Heart left ventricle (tissue), 16 donors: ENCODE measurements around the gene RACK1. TPM values are rescaled to one million over a fixed set of nuclear protein-coding genes. Genes with fewer than 3 reads are reported as not detected.

ENCODE experiments used
- ATAC-seq, 4 donors: fragments of 200-7000 bp; cut with Tn5 transposase; one replicate each; pipeline ENCODE4 v1.9.1; 2020 to 2022; ENCODE audit warnings: moderate library complexity in 4 of 4, mild to moderate bottlenecking in 3 of 4, moderate number of reproducible peaks in 1 of 4
- DNase-seq, 5 donors: peaks; one replicate each; pipeline ENCODE4 v3.0.0-alpha.2; 2020
- H3K27ac ChIP-seq, 12 donors: fragments of 200-600 bp; sonication (generic) in 4 of 12; one replicate each; pipeline versions ENCODE4 v1.5.0 to v1.8.0; 2016 to 2022; ENCODE audit warnings: mild to moderate bottlenecking in 2 of 12
- H3K27me3 ChIP-seq, 9 donors: fragments of 200-600 bp; sonication (generic) in 2 of 9; one replicate each; pipeline versions ENCODE4 v1.5.1 to v1.8.0; 2016 to 2022; ENCODE audit warnings: mild to moderate bottlenecking in 3 of 9
- H3K36me3 ChIP-seq, 9 donors: fragments of 200-600 bp; sonication (generic) in 2 of 9; one replicate each; pipeline versions ENCODE4 v1.5.0 to v1.8.0; 2018 to 2022; ENCODE audit warnings: mild to moderate bottlenecking in 2 of 9
- H3K4me1 ChIP-seq, 12 donors: fragments of 200-600 bp; sonication (generic) in 4 of 12; one replicate each; pipeline versions ENCODE4 v1.5.0 to v1.8.0; 2016 to 2022; ENCODE audit warnings: mild to moderate bottlenecking in 3 of 12
- H3K4me3 ChIP-seq, 12 donors: fragments of 200-600 bp; sonication (generic) in 4 of 12; one replicate each; pipeline versions ENCODE4 v1.5.0 to v1.8.0; 2017 to 2022; ENCODE audit warnings: mild to moderate bottlenecking in 9 of 12, moderate library complexity in 4 of 12
- H3K9me3 ChIP-seq, 12 donors: fragments of 200-600 bp; sonication (generic) in 4 of 12; one replicate each; pipeline versions ENCODE4 v1.5.0 to v1.8.0; 2016 to 2022; ENCODE audit warnings: mild to moderate bottlenecking in 1 of 12
- POLR2A ChIP-seq, 2 donors: fragments of 450-650 bp; IDR thresholded peaks; one replicate each; pipeline ENCODE4 v1.6.1; 2017; ENCODE audit warnings: antibody characterized with exemption in 2 of 2, mild to moderate bottlenecking in 2 of 2, moderate library complexity in 2 of 2
- WGBS, 4 donors: extraction: QIAGEN DNeasy Blood & Tissue Kit in 2 of 4; methylation state at CpG; one replicate each; pipeline versions ENCODE4 v1.1.5 to v1.1.7; 2013 to 2018; 5-methylcytosine and 5-hydroxymethylcytosine counted together
- intact Hi-C, 10 donors: fragments of 100-400 bp; cut with DNase I; formaldehyde crosslinking; loops; one replicate each; pipeline versions ENCODE4 v1.11.1 to v1.14.2; 2022
- polyA plus RNA-seq, 2 donors: library from polyadenylated mRNA; stranded (reverse); fragments of 200-250 nt; gene quantifications; one replicate each; pipeline ENCODE4 v1.2.3, GENCODE V29; 2013
- total RNA-seq, 9 donors: library from RNA; depleted of rRNA in 2 of 9; stranded (reverse); fragments of >200 nt in 2 of 9; fragmentation: NEBNext Ultra II Directional in 3 of 9; extraction: Animal tissue kit (Norgen Biotek cat#: 25700) in 3 of 9; gene quantifications; one replicate each; pipeline versions ENCODE4 v1.1.0 to v1.2.4, GENCODE V29; 2016 to 2023
- TF ChIP-seq, protein P1 (sequence below), 12 donors: fragments of 200-600 bp; sonication (generic) in 4 of 12; IDR thresholded peaks; one replicate each; pipeline versions ENCODE4 v1.5.0 to v1.8.0; 2018 to 2022; ENCODE audit warnings: antibody characterized with exemption in 12 of 12, mild to moderate bottlenecking in 5 of 12
- donor health status: ischemic (EF 13 %, LVEDD 7.1; RV severe dilation, severe dysfunction).
- donor health status: healthy with polysubstance abuse.
- donor health status: DM: no; HTN: yes; CAD: no.
- donor health status: DM: no; HTN: no; CAD: no.
- donor health status: ischemic (EF 25% LVEDD 6.9; RV normal size, moderate dysfunction).
- donor health status: ischemic (EF 25% LVEDD 5.7; RV mildly dilated, moderate dysfunction).
- donor health status: healthy.
- donor health status: DM: yes; HTN: yes; CAD: no.
- donor health status: ischemic (EF 35%, LVEDD 5.7; RV mildly dilated, moderate dysfunction).
- donor health status: nonischemic (EF 11% LVEDD 7.7; RV severe dilation, severe dysfunction).
- donor health status: DM: yes; HTN: yes; CAD: no.
- donor health status: PGD.
- donor health status: ischemic (EF 29% LVEDD 5.4; RV normal size, mild dysfunction).
- donor health status: nonischemic (EF 23%, LVEDD 6.1; RV moderate dilation, normal function).

The RACK1 gene
- total and polyA plus RNA-seq, 11 donors: 560 to 2,287 (median 862) TPM

DNA sequence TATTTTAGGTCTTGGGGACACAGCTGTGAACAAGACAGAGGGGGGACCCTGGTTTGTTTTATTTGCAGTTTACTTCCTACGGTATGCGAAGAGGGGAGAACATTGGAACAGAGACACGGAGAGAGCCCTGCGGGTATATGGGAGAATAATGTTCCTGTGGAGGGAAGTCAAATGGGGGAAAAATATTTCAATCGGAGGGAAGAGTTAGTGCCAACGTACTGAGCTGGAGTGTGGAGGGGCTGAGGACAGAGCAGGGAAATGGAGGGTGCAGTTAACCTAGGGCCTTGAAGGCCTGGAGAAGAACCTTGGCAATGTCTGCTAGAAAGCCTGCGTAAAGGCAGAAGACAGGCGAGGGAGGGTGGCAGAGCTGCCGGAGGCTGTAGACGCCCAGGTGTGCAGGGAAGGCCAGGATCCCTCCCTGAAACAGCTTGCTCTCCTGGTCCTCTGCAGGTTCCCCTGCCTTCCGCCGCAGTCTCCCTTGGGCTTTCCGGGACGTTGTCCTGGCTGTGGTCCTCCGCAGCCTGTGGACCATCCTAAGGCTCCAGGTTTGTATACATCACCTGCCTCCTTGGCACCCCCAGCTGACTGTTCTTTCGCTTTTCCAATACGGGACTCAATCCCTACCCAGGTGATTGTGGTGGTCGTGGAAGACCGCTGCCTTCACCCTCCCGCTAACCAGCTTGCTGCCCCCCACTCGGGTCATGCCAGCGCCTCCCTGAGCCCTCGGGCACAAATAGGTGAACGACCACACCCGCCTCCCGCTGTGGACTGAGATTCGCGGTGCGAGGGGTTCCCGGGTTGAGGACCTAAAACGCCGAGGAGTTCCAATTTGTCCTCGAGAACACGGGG lies 1.9 kb upstream of the RACK1 start:
- no peak for TF ChIP-seq POLR2A (IDR thresholded peaks at IDR 0.05)
- TF ChIP-seq, protein P1, sequence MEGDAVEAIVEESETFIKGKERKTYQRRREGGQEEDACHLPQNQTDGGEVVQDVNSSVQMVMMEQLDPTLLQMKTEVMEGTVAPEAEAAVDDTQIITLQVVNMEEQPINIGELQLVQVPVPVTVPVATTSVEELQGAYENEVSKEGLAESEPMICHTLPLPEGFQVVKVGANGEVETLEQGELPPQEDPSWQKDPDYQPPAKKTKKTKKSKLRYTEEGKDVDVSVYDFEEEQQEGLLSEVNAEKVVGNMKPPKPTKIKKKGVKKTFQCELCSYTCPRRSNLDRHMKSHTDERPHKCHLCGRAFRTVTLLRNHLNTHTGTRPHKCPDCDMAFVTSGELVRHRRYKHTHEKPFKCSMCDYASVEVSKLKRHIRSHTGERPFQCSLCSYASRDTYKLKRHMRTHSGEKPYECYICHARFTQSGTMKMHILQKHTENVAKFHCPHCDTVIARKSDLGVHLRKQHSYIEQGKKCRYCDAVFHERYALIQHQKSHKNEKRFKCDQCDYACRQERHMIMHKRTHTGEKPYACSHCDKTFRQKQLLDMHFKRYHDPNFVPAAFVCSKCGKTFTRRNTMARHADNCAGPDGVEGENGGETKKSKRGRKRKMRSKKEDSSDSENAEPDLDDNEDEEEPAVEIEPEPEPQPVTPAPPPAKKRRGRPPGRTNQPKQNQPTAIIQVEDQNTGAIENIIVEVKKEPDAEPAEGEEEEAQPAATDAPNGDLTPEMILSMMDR (IDR thresholded peaks at IDR 0.05): no peak
- H3K36me3 ChIP-seq: peaks cover 0 to 25% (median 15%) of the 10 kb centered on the region in 9 donors
- ATAC-seq (no peak), DNase-seq (no peak)
- no peaks in the 10 kb centered on the region for H3K27me3 ChIP-seq
- intact Hi-C loops: loop anchor here in 5 of 10 donors (2.0 to 10.0 kb wide), 3 partner anchors 15 to 441 kb away; partner anchors contain the start of genes TRIM52 (in 4 of the 5) and MGAT1 (in 1 of the 5)
- no peaks in the 10 kb centered on the region for H3K9me3 ChIP-seq
- H3K4me3 ChIP-seq: peak overlapping the region; percentile 54 to 89 (median 80)
- H3K27ac ChIP-seq: peak overlapping the region; percentile 92 to 99 (median 96)
- peaks cover 3 to 81% (median 60%) of the 10 kb centered on the region in 12 donors for H3K4me1 ChIP-seq
- 23 to 27% (median 23%) methylated on average over 33 to 34 of the region's 34 CpGs for WGBS, 4 donors

DNA sequence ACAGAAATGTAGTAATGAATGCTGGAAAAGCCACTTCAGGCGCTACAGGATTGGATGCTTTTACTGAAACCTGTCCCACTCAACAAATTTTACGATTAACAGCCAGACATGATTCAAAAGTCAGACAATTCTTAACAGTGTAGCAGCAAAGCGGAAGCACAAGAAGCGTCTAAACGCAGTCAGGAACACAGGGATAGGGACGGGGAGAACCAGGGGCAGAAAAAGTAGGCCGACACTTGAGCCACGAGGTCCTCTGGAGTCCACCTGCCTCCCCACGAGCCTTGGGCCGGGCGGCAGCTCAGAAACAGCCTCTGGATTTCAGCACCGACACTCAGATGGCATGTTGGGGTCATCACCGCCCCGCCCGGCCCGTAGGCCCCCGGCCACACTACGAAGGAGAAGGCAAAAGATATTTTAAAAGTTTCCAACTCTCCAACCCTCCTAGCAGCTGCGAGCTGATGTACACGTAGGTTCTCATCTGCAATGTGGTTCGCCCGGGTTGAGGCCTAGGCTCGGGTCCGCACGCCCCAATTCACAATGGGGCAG lies 615 bp downstream of the RACK1 start:
- intact Hi-C loops: loop anchor here in 7 of 10 donors (1.0 to 10.0 kb wide), 5 partner anchors 18 to 438 kb away; partner anchors contain the start of genes TRIM41 (in 3 of the 7), MGAT1 (in 1 of the 7) and TRIM7 (in 1 of the 7)
- Histone ChIP-seq H3K9me3 (no peaks in the 10 kb centered on the region), H3K27me3 (no peaks in the 10 kb centered on the region), H3K4me3 (peak overlapping the region; percentile 68 to 90 (median 80)), H3K27ac (peak overlapping the region; percentile 83 to 99 (median 95)), H3K36me3 (peaks cover 4 to 47% (median 41%) of the 10 kb centered on the region in 9 donors), H3K4me1 (peaks cover 3 to 68% (median 41%) of the 10 kb centered on the region in 12 donors)
- 0 to 1% (median 1%) methylated on average over 17 to 25 of the region's 25 CpGs for WGBS, 4 donors
- TF ChIP-seq POLR2A (IDR thresholded peaks at IDR 0.05): no peak
- TF ChIP-seq, protein P1 (IDR thresholded peaks at IDR 0.05): no peak
- DNase-seq (no peak), ATAC-seq (no peak)

- Histone ChIP-seq H3K36me3 (peaks cover 6 to 57% (median 51%) of the 10 kb centered on the region in 9 donors), H3K9me3 (no peaks in the 10 kb centered on the region), H3K27ac (peak overlapping the region in 11 of 12 donors; percentile 83 to 99 (median 96)), H3K4me1 (peaks cover 3 to 59% (median 35%) of the 10 kb centered on the region in 12 donors), H3K27me3 (no peaks in the 10 kb centered on the region), H3K4me3 (peak overlapping the region in 10 of 12 donors; percentile 68 to 90 (median 80))
- DNase-seq (no peak), ATAC-seq (no peak)
- intact Hi-C loops: loop anchor here in 5 of 10 donors (1.0 to 10.0 kb wide), 4 partner anchors 17 to 437 kb away; partner anchors contain the start of genes MGAT1 (in 1 of the 5) and TRIM7 (in 1 of the 5)
- WGBS, 4 donors: 27 to 30% (median 29%) methylated on average over 6 of the region's 6 CpGs
- no peak for TF ChIP-seq POLR2A (IDR thresholded peaks at IDR 0.05)
- TF ChIP-seq, protein P1 (IDR thresholded peaks at IDR 0.05): no peak
These were observed 1.7 kb downstream of the RACK1 start for GRCh38 chr5:181242031-181242451.
